Liver (tissue), 9 donors: ENCODE data around the gene MB21D2. TPM values are rescaled to one million over a fixed set of nuclear protein-coding genes. Genes with fewer than 3 reads are reported as not detected.

ENCODE experiments used
- DNase-seq: peaks from one replicate; pipeline ENCODE4 v3.0.0-alpha.2; 2017; ENCODE audit warnings: low spot score
- H3K27ac ChIP-seq, 2 donors: one replicate each; pipeline ENCODE4 v1.7.0; 2013; ENCODE audit warnings: inconsistent platforms in 2 of 2, low read length in 2 of 2, control low read depth in 1 of 2, low read depth in 1 of 2, mild to moderate bottlenecking in 1 of 2
- H3K27me3 ChIP-seq, 4 donors: one replicate each; pipeline versions ENCODE4 v1.6.1 to v1.7.0; 2013; ENCODE audit warnings: low read length in 3 of 4, inconsistent platforms in 1 of 4, mild to moderate bottlenecking in 1 of 4, moderate library complexity in 1 of 4; ENCODE audit not compliant: control insufficient read depth in 4 of 4, insufficient read depth in 4 of 4
- H3K36me3 ChIP-seq, 4 donors: one replicate each; pipeline versions ENCODE4 v1.6.1 to v1.7.0; 2013; ENCODE audit warnings: low read length in 3 of 4, mild to moderate bottlenecking in 3 of 4, low read depth in 1 of 4, moderate library complexity in 1 of 4; ENCODE audit not compliant: control insufficient read depth in 4 of 4, insufficient read depth in 3 of 4
- H3K4me1 ChIP-seq, 4 donors: one replicate each; pipeline versions ENCODE4 v1.6.1 to v1.7.0; 2013; ENCODE audit warnings: low read length in 3 of 4, mild to moderate bottlenecking in 3 of 4, moderate library complexity in 1 of 4; ENCODE audit not compliant: control insufficient read depth in 4 of 4, insufficient read depth in 4 of 4
- H3K4me3 ChIP-seq, 3 donors: one replicate each; pipeline versions ENCODE4 v1.6.1 to v1.7.0; 2013; ENCODE audit warnings: low read length in 3 of 3, control low read depth in 1 of 3, low read depth in 1 of 3, mild to moderate bottlenecking in 1 of 3
- H3K9ac ChIP-seq, 2 donors: one replicate each; pipeline ENCODE4 v1.7.0; 2013; ENCODE audit warnings: low read length in 2 of 2, mild to moderate bottlenecking in 2 of 2, moderate library complexity in 2 of 2, control low read depth in 1 of 2, low read depth in 1 of 2
- H3K9me3 ChIP-seq, 4 donors: one replicate each; pipeline versions ENCODE4 v1.6.1 to v1.7.0; 2013; ENCODE audit warnings: low read length in 3 of 4; ENCODE audit not compliant: control insufficient read depth in 4 of 4
- CTCF ChIP-seq: fragments of 150-350 bp; IDR thresholded peaks from 2 replicates; pipeline ENCODE4 v1.5.1; 2017; ENCODE audit warnings: improper control_type of control experiment, low read depth, low read length; ENCODE audit not compliant: missing input control
- EGR1 ChIP-seq, 2 donors: IDR thresholded peaks; 2 replicates each; pipeline ENCODE4 v1.6.1; 2016 to 2018; ENCODE audit warnings: antibody characterized with exemption in 2 of 2, low read depth in 2 of 2
- FOXA1 ChIP-seq: IDR thresholded peaks from 2 replicates; pipeline ENCODE4 v1.6.1; 2016; ENCODE audit warnings: antibody characterized with exemption
- GABPA ChIP-seq, 2 donors: IDR thresholded peaks in 1 of 2; conservative IDR thresholded peaks in 1 of 2; 2 replicates each; pipeline ENCODE4 v1.6.1; 2016; ENCODE audit warnings: antibody characterized with exemption in 2 of 2, mild to moderate bottlenecking in 1 of 2, moderate library complexity in 1 of 2
- HNF4G ChIP-seq: IDR thresholded peaks from 2 replicates; pipeline ENCODE4 v1.6.1; 2016; ENCODE audit warnings: antibody characterized with exemption
- RAD21 ChIP-seq, 2 donors: IDR thresholded peaks; 2 replicates each; pipeline ENCODE4 v1.6.1; 2016; ENCODE audit warnings: antibody characterized with exemption in 2 of 2, mild to moderate bottlenecking in 2 of 2
- REST ChIP-seq: IDR thresholded peaks from 2 replicates; pipeline ENCODE4 v1.6.1; 2016; ENCODE audit warnings: antibody characterized with exemption, mild to moderate bottlenecking
- RXRA ChIP-seq, 2 donors: IDR thresholded peaks; 2 replicates each; pipeline ENCODE4 v1.6.1; 2017 to 2018; ENCODE audit warnings: antibody characterized with exemption in 2 of 2, mild to moderate bottlenecking in 1 of 2
- SP1 ChIP-seq: IDR thresholded peaks from 2 replicates; pipeline ENCODE4 v1.6.1; 2018; ENCODE audit warnings: antibody characterized with exemption, mild to moderate bottlenecking
- TAF1 ChIP-seq: conservative IDR thresholded peaks from 2 replicates; pipeline ENCODE4 v1.6.1; 2016; ENCODE audit warnings: antibody characterized with exemption, mild to moderate bottlenecking
- WGBS: extraction: QIAGEN DNeasy Blood & Tissue Kit; methylation state at CpG from one replicate; pipeline ENCODE4 v1.1.7; 2013; 5-methylcytosine and 5-hydroxymethylcytosine counted together
- polyA plus RNA-seq, 2 donors: library from polyadenylated mRNA; stranded (reverse) in 1 of 2; unstranded in 1 of 2; fragments of 200-250 nt in 1 of 2; fragments of >200 nt in 1 of 2; fragmentation: Nextera tagmentation in 1 of 2; extraction: Ambion mirVana in 1 of 2; gene quantifications; one replicate each; pipeline versions ENCODE4 v1.2.1 to v1.2.3, GENCODE V29; 2013 to 2015
- total RNA-seq, 2 donors: library from RNA; depleted of rRNA; stranded (reverse); fragments of >200 nt; gene quantifications; one replicate each; pipeline ENCODE4 v1.2.3, GENCODE V29; 2014
- TF ChIP-seq, protein P1 (sequence below): IDR thresholded peaks from 2 replicates; pipeline ENCODE4 v1.6.1; 2016; ENCODE audit warnings: antibody characterized with exemption
- donor health status: healthy.
- donor health status: healthy.
- donor health status: healthy.
- donor health status: healthy.
- donor health status: healthy.

Gene MB21D2
- total and polyA plus RNA-seq, 4 donors = 0.13 to 1.9 (median 0.46) TPM

GRCh38 chr3:192750201-192750600 lies 167.5 kb downstream of the MB21D2 start (continued):
- TF ChIP-seq, protein P1, sequence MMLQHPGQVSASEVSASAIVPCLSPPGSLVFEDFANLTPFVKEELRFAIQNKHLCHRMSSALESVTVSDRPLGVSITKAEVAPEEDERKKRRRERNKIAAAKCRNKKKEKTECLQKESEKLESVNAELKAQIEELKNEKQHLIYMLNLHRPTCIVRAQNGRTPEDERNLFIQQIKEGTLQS = no peak
- no peak for TF ChIP-seq REST
- TF ChIP-seq SP1 = no peak

GRCh38 chr3:192747746-192748145 lies 169.9 kb downstream of the MB21D2 start:
- no peaks in the 10 kb centered on the region for H3K36me3 ChIP-seq
- H3K27ac ChIP-seq = no peak overlapping the region
- no peaks in the 10 kb centered on the region for H3K27me3 ChIP-seq
- DNase-seq = no peak
- TF ChIP-seq EGR1 (IDR thresholded peaks at IDR 0.05; ENCODE audit: low read depth in 2 of 2) (no peak), TAF1 (no peak), RXRA (IDR thresholded peaks at IDR 0.05) (no peak), CTCF (no peak), HNF4G (no peak), SP1 (no peak), GABPA (IDR thresholded peaks at IDR 0.05 in 1 of 2, conservative IDR thresholded peaks at IDR 0.05 in 1 of 2) (no peak), FOXA1 (no peak)
- no peak overlapping the region for H3K9ac ChIP-seq
- H3K4me1 ChIP-seq = no peaks in the 10 kb centered on the region
- no peaks in the 10 kb centered on the region for H3K9me3 ChIP-seq
- no peak overlapping the region for H3K4me3 ChIP-seq
- 46% methylated on average over 3 of the region's 3 CpGs for WGBS

DNA sequence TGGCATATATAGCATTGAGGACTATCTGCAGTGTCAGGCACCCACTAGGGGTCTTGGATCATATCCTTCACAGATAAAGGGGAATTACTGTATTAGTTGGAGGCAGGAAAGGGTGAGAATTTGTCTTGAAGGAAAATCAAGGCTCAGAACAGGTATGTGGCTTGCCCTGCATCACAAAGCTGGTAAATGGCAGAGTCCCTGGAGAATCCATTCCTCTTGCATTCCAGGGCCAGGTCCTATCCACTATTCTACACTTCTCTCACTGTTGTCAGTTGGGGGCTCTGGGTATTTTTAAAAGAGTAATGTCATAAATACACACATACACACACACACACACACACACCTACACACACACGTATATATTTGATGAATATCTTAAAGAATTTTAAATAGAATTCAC lies 170.5 kb downstream of the MB21D2 start:
- H3K27ac ChIP-seq = no peak overlapping the region
- no peak for TF ChIP-seq RAD21 (IDR thresholded peaks at IDR 0.05)
- H3K4me3 ChIP-seq = no peak overlapping the region
- no peaks in the 10 kb centered on the region for H3K9me3 ChIP-seq
- 57% methylated on average over 1 of the region's 1 CpG for WGBS
- H3K9ac ChIP-seq = no peak overlapping the region
- DNase-seq = no peak
- H3K27me3 ChIP-seq = no peaks in the 10 kb centered on the region
- no peaks in the 10 kb centered on the region for H3K36me3 ChIP-seq
- H3K4me1 ChIP-seq = no peaks in the 10 kb centered on the region

Other genes starting within 250 kb of the MB21D2 start
- under 1 TPM; 0.14 to 0.59 TPM for gene FGF12, start 190.3 kb downstream of the MB21D2 start, total RNA-seq
- gene FGF12, start 190.3 kb downstream of the MB21D2 start, polyA plus RNA-seq = under 1 TPM; 0.11 to 0.24 TPM